Stimulated activated CD4-positive, alpha-beta T cell treated with anti-CD3 and anti-CD28 coated beads, TNF-alpha, amount 100 ng/mL, for 24 hours (primary cell): ENCODE measurements around the gene CRYBA4.

Source experiments
- DNase-seq, 3 experiments: peaks; one replicate each; pipeline ENCODE4 v3.0.0-alpha.2; 2020; ENCODE audit warnings: low read depth in 3 of 3

Gene CRYBA4

DNA sequence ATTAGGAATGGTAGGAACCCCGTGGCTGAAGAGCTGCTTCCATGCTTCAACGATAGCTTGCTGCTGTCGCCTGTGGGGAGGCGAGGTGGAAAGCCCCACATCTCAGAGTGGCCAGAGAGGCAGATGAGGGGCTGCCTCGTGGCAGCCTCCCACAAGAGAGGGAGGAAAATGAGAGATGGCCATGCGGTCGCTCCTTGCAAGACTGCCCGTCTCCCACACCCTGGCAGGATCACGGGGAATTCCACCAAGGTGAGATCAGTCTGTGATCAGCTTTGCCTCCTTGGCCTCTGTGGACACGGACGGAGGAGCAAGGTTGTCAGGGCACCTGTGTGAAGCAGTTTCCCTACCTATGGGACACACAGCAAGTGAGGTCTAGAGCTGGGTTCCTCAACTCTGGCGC lies 3.0 kb downstream of the CRYBA4 start:
- DNase-seq = no peak

DNA sequence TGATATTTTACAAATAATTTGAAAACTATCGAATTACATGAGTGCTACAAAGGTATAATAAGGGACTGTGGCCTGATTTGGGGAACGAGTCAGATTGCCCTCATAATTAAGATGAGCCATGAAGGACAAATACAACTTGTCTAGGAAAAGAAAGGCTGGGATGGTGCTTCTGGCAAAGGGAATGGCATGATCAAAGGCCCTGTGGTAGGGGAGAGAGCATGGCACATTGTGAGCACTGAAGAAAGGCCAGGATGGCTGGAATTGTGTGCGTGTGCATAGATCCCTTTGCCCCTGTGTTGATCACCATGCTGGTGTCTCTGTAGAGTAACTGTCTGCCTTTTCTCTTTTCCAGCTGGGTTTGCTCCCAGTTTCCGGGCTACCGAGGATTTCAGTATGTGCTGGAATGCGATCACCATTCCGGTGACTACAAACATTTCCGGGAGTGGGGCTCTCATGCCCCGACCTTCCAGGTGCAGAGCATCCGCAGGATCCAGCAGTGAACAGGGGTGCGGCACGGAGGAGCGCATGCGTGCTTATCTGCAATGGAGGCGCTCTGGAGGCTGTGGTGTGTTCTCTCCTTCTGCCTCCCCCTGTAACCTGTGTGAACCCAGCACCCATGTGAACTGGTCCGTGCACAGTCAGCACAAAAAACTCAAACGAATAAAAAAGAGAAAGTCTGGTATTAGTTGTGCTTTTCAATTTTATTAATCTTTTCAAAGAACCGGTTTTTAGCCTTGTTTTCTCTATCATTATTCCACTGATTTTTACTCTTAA lies 8.4 kb downstream of the CRYBA4 start:
- no peak for DNase-seq

DNA sequence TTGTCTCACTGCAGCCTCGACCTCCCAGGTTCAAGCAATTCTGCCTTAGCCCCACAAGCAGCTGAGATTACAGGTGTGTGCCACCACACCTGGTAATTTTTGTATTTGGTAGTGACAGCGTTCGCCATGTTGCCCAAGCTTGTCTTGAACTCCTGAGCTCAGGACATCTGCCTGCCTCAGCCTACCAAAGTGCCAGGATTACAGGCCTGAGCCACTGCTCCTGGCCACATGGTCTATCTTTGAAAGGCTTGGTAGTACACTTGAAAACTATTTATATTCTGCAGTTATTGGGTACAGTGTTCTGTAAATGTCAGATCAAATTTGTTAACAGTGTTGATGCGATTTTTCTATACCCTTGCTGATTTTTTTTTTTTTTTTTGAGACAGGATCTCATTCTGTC lies 9.5 kb downstream of the CRYBA4 start:
- no peak for DNase-seq

DNA sequence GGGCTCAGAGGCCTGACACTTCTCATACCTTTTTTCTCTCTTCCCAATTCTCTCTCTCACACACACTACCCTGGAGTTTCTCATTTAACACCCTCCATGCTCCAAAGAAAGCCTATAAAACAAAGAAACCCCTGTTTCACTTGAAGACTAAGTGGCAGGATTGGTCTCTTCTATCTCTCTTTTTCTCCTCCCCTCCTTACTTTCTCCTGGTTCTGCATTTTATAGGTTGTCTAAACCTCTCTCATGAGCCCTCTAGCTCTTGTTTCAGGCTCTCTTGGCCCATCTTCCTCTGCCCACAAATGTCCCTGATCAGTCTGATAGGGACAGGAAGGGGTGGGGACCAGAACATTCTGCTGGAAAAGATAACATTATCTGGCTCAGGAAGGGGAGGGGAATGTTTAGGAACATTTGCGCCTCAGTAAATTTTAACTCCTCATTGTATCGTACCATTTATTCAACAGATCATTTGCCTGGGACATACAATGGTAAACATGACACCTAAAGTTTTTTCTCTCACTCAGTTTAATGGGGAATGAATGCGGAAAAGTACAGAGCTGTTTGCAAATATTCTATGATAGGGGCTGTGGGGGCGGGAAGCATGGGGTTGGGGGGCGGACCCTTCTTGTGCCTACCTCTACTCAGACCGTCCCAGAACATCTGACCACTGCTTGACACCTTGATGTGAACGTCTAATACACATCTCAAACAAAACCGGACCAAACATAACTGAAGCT lies 10.8 kb downstream of the CRYBA4 start:
- DNase-seq = no peak

GRCh38 chr22:26634189-26634588 lies 12.4 kb downstream of the CRYBA4 start:
- no peak for DNase-seq

- DNase-seq = no peak
Measured at GRCh38 chr22:26635117-26635516, 13.4 kb downstream of the CRYBA4 start.

GRCh38 chr22:26636296-26636695 lies 14.5 kb downstream of the CRYBA4 start:
- no peak for DNase-seq

- peak; percentile 52 to 85 (median 60) for DNase-seq
Measured at GRCh38 chr22:26642465-26643417, 21.0 kb downstream of the CRYBA4 start.

DNA sequence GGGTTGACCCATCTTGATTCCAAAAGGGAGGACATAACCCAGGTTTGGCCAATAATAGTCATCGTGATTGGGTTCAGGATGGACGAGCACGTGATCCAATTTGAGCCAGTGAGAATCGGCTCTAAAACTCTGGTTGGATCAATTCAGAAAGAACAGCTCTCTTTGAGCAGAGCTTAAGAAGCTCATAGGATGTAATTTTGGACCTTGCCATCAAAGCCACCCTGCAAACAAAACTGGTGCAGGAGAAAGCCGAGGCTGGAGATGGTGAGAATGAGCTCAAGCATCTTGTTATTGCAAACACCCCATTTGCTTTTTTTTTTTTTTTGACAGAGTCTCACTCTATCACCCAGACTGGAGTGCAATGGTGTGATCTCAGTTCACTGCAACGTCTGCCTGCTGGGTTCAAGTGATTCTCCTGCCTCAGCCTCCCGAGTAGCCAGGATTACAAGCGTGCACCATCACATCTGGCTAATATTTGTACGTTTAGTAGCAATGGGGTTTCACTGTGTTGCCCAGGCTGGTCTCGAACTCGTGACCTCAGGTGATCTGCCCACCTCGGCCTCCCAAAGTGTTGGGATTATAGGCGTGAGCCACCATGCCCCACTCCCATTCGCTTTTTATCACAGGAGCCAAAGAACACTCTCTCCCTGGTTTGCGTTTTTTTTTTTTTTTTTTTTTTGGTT lies 21.8 kb downstream of the CRYBA4 start:
- DNase-seq = no peak

GRCh38 chr22:26646158-26646557 lies 24.4 kb downstream of the CRYBA4 start:
- no peak for DNase-seq

- no peak for DNase-seq
Measured at GRCh38 chr22:26648011-26648497, 26.3 kb downstream of the CRYBA4 start.

DNA sequence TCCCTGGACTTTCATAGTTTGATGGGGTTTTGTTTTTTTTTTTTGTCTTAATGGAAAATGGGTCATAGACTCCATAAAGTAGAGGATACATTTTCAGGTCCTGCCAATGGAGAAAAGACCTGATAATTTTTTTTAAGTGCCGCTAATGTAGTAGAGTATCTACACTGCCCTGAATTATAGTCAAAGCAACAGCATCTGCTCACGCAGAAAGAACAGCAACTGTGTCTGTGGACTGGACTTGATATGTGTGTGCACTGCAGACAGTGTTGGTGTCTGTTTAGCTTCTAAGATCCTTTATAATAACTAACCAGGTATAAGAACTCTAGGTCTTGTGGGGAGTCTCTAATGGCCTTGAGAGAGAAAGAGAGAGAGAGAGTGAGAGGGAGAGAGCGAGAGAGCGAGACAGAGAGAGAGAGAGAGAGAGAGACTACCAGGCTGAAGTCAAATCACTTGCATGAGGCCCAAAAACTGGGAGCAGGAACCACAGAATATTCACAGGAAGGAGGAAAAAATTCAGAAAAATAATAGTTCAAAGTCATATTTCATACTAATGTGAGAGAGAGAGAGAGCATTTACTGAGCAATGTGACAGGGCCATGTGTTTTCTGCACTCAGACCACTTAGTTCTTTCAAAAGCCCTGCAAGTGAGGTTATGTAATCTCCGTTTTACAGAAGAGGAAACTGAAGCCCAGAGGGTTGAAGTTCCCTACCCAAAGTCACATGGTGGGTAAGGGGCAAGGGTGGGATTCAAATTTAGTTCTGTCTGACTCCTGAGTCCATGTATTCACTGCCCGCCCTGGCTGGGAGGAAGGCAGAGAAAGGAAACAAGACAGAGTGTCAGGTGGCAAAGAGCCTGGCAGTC lies 27.0 kb downstream of the CRYBA4 start:
- DNase-seq = no peak

DNA sequence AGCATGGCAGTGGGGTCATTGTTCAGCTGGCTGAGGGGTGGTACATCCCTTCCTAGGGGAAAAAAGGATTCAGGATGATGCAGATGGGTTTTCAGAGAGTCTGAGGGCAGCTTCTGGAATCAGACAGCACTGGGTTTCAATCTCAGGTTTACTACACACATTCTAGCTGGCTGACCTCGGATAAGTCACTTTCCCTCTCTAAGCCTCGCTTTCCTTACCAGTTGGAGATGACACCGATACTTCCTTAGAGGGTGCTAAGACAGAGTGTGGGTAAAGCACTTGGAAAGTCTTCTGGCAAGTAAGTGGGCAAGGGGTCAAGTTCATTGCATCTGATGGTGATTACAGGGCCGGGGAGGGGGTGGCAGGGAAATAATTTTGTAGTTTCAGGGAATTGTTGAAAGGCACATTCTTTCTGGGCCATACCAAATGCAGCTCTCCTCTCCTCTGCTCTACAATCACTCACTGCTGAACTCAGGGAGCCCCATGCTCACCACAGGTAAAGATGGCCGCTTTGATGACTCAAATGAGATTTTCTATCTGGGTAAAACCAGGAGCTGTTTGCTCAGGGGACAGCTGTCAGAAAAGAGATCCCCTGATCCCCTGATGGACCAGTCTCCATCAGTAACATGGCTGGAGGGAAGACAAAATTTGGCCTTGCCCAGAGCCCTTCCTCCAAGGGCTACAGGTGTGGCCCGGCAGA lies 29.1 kb downstream of the CRYBA4 start:
- DNase-seq = no peak

DNA sequence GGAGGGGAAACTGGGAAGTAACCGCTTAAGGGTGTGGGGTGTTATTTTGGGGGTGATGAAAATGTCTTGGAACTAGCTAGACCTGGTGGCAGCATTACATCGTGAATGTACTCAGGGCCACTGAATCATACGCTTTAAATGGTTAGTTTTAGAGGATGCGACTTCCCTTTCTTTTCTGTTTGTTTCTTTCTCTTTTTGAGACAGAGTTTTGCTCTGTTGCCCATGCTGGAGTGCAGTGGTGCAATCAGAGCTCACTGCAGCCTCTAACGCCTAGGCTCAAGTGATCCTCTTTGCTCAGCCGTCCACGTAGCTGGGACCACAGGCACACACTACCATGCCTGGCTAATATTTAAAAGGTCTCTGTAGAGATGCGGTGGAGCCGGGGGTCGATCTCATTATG lies 30.1 kb downstream of the CRYBA4 start:
- DNase-seq = no peak

- DNase-seq = peak in 2 of 3 experiments; percentile 37 to 64
Measured at GRCh38 chr22:26656891-26657851, 35.4 kb downstream of the CRYBA4 start, which contains the start of gene MIAT. Gene MIAT, plus strand, starts transcription at chr22:26657588.

DNA sequence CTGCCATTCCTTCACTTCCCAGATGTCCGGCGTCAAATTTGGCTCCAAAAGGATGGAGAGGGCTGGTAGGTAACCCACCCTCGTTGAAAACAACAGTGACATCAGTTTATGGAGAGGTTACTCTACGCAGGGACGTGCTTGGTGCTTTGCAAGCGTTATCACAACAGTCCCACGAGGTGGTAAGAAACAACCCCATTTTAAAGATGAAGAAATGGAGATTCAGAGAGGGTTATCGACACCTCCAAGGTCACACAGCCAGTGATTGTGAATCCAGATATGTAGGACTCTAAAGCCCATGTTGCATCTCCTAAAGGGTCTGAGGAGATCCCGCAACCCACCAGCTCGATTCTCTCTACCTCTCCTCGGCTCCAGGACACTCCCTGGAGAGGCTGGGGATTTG lies 36.4 kb downstream of the CRYBA4 start:
- no peak for DNase-seq

- peak; percentile 70 to 84 (median 77) for DNase-seq
Measured at GRCh38 chr22:26658671-26659478, 37.1 kb downstream of the CRYBA4 start.

DNA sequence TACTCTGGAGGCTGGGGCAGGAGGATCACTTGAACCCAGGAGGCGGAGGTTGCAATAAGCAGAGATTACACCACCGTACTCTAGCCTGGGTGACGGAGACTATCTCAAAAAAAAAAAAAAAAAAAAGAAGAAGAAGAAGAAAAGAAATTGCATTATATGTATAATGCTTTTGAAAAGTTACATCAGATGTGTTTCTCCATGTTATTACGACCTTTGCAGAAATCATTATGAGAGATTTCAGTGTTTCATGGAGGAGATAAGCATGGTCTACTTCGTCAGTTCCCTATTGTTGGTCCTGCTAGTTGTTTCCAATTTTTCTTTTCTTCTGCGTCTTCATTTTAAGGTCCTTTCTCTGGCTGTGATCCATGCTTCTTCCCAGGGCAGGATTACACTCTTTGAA lies 38.6 kb downstream of the CRYBA4 start:
- no peak for DNase-seq
